ENCODE measurements around the gene HDAC9.
A peak's percentile ranks its signal among the peaks of the same experiment; 100 is the strongest.

HDAC9 gene

DNA sequence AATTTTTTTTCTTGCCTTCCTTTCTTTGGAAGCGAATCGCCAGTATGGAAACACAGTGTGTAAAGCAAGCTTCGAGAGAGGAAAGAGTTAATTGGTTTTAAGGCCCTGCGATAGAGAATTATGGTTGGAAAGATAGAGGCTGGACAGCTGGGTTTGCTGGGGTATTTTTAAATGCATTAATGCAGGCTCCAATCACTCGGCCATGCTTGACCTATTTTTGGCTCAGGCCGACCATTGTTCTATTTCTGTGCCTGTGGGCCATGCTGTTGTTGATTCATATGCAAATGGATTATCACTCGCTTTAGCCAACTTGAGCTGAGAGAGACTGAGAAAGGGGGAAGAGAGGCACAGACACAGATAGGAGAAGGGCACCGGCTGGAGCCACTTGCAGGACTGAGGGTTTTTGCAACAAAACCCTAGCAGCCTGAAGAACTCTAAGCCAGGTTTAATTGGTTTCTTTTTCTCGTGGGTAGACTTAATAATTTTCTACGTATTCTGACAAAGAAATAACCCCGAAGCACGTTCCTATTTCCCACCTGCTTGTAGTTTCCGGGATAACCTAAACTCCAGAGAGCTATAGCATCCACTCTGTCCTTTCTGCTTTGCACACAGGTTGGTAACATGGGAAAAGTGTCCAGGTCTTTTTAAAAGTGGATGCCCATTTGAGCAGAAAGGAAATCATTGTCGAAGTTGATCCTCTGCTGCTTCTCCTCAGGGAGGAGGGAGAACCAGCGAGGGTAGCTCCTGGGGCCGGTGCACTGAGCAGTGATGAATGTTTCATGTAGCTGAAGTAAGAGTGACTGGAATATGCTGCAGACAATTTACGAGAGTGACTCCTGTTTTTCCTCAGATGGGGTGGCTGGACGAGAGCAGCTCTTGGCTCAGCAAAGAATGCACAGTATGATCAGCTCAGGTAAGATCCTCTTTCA lies at the start of gene HDAC9:
TSS of gene HDAC9 (plus strand) at position 338 of the 929 bp plus-strand sequence. CDS start at position 892, 554 bp downstream.
- peak; percentile 62 for DNase-seq

DNA sequence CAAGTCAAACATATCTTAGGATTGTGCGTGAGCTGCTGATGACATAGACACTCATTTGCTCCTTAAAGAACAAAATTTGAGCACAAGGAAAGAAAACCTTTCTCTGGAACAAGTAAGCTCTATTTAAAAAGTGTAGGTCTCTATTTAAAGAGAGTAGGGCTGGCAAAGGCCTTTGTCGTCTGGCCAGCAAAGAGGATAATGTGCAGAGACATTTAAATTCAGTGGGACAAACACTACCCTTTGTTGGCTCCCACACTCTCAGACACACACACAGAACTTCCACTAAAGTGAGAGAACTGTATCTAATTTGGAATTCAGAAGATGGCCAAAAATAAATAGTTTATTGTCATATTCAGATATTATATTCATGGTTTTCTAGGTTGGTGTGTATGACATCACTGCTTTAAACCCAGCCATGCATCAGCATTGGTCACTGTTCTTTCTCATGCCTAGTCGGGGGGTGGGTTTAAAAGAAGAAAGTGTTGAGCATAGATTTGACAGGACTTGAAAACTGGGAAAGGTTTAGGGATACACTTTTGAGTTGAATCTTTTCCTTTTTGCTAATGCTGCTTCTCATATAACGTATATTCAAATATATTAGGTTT lies 49.5 kb upstream of the HDAC9 start:
- DNase-seq = no peak

DNA sequence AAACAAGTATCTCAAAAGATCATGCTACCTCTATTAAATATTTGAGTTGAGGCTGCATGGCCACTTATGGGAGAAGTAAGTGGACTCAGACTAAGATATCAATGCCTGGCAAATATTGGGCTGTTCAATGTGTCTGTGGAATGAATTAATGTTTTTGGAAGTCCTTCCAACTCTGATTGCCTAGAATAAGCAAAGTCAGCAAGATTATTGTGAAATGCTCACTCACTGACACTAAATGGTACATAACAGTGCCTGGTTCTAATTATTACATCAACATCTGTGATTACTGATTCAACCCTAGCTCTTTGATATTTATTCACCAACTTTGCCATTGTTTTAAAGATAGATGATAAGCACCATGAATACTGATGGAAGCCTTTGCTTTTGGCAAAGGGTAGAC lies 45.5 kb upstream of the HDAC9 start:
- DNase-seq = no peak

DNA sequence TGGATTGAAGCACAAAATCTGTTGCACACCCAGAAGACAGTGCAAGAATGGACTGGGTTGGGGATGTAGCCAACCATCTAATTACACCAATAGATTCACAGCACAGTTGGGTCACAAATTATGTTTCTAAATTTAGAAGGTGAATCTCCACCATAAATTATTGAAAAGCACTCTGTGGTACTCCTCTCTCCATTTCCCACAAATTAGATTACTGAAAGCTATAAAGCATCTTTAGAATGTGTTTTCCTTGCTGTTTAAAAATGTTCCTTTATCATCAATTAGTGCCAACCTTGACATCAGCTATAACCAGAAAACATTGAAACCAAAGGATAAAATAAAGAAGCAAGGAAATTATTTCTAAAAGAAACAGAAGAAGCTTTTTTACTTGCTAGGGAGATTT lies 39.9 kb upstream of the HDAC9 start:
- no peak for DNase-seq

DNA sequence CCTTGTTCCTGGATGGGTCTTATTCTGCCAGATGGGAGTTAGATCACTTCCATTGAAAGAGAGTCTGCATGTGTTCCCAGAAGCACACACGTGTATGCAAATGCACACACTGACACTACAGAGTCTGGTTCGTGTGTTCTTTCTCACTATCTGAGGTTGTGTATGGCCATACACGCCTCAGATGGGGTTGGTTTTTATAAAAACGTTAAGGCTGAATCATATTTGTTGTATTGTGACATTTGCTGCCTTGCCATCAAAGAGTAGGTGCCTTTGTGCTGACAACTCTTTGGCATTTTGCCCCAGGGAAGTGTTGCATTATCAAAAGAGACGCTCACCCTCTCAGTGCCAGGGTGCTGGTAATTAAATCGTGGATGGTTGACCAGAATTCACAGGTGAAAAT lies 37.7 kb upstream of the HDAC9 start:
- peak; percentile 21 for DNase-seq

DNA sequence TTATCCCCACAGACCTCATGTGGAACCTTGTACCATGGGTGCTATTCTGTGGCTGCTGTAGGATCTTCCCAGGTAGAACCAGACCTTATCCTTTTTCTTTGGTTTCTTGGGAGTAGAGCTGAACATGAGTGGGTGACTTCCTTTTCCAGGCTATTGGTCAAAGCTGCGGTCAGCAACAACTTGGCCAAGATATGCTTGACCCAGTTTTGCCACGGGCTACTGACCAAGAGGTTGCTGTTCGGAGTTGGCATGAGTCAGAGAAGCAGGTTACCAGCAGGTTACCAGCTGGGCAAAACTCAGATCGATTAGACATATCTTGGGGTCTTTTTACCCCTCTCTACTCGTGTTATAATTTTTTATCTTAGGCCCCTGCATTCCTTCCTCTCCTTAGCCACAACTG lies 36.7 kb upstream of the HDAC9 start:
- DNase-seq = no peak

DNA sequence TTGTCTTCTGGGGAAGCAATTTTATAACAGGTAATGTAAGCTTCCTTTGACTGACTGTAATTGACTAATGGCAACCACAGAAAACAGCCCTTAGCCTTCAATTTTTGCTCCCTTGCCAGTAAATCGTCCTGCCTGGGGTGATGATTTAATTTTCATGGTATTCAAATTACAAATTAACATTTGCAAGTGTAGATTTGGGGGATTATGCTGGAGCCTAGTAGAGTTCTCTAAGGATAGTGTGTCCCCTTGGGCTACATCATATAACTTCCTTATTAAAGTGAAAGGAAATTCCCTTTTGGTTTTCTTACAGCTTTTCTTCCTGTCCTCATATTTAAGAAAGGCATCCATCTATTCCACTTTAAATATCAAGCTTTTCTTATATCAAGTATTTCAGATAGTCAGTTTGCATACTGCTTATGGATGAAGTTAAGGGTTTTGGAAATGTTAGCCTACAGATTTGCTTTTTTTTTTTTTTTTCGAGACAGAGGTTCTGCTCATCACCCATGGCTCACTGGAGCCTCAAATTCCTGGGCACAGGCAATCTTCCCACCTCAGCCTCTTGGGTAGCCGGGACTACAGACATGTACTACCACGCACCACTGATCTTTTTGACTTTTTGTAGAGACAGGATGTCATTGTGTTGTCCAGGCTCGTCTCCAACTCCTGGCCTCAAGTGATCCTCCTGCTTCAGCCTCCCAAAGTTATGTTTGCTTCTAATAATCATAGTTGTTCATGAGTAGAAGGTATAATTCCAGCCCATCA lies 35.9 kb upstream of the HDAC9 start:
- DNase-seq = no peak

DNA sequence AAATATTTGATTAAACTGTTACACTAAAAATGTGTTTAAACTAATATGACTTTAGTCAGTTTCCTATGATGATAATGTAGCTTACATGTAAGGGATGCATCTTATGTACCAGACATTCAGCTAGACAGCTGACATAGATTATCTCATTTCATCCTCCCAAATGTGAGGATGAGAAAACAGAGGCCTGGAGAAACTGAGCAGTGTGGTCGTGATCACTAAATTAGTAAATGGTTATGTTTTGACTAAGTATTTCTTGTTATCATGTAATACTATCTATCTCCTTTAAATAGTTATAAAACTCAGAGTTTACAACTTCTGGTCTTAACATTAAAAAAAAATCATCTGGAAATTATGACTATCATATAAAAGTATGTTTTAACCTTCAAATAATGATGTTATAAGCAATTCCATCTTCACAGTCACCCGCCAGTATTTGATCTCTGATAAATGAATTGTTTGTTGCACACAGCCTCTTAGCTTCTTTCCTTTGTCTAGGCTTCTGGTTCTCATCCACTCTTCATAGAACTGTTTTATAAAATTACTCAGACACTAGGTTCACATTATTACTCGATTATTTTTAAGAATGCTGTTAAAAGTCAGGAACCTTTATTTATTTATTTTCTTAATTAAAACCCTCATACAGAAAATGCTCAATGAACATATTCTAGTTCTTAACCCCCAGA lies 33.6 kb upstream of the HDAC9 start:
- DNase-seq = no peak

DNA sequence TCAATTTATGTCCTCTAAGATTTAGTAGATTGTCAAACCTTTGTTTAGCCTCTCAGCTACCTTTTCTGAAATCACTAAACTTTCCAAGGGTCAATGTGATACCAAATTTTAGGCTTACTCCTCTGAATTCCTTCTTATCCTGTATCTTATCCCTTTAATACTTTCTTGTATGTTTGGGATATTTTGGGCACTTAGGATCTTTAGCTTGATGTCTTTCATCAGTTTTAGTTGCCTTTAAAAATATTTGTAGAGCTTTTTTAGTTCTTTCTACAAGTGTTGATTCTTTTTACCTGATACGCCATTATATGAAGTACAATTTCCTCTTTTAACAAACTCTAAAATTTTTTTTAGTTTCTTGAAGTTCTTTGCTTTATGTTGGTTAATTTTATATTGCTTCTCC lies 30.7 kb upstream of the HDAC9 start:
- no peak for DNase-seq

DNA sequence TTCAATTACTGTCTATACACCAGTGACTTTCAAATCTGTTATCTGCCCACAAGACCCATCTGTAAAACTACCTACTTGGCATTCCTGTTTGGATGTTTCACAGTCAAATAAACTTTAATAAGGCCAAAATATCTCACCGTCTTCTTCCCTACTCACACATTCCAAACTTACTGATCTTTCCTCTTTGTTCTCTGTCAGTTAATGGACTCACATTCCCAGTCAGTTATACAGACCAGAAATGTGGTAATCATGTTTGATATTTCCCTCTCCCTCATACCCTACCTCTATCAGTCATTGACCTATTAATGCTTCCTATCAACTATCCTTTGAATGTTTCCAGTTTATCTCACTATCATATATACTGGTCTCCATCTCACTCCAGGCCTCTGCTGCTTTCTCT lies 28.5 kb upstream of the HDAC9 start:
- DNase-seq = no peak

DNA sequence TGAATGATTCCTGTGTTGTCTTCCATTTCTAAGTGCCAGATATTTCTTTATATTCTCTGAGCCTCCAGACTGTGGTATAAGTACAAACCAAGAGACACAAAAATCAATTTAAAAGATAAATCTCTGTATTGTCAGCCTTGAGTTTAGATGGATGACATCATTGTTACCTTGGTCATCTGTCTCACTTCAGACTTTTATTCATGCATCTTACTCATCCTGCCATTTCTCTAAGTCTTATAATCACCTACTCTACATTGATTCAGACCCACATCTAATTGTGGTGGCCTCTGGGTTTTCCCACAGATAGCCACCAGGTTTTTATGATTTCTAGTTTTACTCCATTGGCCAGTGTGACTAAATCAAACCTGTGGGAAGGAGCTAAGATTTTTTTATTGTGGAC lies 26.8 kb upstream of the HDAC9 start:
- DNase-seq = no peak

DNA sequence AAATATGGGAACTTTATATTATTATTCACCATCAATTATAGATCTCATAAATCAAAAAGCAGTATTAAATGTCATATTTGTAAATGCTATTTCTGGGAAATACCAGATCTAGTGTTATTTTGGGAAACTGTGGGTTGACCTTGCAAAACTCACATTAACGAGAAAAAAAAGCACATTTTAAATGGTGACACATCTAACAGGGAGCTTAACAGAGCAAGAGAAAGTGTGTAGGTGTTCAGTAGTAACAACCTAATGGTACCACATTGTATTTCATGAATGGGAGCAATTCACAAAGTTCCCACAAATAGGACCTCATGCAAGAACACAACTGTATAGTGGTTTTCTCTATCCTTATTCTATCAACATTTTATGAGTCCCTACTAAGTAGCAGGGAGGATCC lies 26.2 kb upstream of the HDAC9 start:
- no peak for DNase-seq

DNA sequence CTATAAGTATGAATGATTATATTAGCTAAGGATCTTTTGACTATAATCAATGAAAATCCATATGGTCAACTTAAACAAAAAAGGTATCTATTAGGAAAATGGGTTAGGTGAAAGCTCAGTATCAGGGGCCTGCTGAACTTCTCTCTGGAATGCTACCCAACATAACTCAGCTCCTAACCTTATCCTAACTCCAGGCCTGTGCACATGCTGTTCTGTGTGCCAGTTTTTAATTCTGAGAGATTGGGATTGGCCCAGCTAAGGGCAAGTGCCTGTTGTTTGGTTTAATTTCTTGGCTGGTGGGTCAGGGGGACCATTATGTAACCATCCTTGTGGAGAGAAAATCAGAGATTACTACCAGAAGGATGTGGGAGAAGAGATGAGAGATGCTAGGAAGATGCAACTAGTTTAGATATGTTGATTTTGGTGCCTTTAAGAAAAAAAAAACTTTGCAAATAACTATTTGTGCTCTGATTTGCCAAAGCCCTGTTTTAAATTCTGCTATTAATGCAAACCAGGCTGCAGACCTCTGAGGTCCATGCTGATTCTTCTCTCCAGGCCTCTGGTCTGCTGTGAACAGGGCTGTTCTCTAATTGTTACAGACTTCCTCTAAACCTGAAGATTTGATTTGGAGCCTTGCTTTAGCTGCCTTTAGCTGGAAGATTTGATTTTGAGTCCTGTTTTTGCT lies 23.9 kb upstream of the HDAC9 start:
- no peak for DNase-seq

DNA sequence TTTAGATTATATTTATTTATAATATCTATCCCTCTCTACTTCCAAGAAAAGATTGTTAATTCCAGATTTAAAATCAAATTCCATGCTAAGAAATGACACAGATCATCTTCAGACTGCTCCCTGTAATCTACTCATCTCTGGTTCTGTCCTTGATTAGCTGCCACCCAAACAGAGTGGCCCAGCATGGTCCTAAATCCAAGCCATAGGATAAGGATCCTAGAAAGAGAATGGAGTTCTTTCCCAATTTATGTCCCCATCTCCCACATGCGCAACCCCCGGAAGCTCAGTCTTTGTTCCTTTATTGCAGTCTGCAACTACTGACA lies 23.4 kb upstream of the HDAC9 start:
- no peak for DNase-seq

DNA sequence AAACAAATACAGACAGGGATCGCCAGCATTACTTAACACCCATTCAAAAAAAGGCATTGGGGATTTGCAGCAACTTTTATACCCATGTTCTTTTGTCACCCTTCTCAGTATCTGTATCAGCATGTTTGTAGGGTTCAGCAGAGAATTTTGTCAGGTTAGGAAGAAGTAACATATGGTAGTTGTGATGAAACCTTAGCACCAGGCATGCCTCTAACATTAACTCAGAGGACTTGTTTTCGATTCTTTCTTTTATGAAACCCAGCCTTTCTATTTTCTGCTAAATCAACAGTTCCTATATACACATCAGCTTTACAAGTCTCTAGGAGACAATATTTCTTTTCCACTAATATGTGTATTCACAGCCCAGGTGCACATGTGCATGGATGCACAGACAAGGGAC lies 22.4 kb upstream of the HDAC9 start:
- no peak for DNase-seq

DNA sequence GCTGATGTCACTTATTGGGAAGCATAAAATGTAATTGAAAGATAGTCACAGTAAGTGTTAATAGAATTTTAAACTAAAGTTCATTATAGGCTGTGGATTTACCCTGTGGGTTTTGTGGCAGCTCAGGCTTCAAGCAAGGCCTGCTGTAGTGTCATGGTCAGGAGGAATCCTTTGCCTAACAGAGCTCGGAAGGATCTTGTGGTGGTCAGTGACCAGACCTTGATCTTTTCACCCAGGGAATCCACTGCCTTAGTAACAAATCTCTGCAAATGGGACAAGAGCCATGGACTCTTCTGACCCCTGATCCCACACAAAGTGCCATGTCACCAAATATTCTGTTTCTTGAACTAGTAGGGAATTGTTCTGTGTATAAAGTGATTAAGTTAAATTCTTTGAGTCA lies 20.6 kb upstream of the HDAC9 start:
- no peak for DNase-seq

DNA sequence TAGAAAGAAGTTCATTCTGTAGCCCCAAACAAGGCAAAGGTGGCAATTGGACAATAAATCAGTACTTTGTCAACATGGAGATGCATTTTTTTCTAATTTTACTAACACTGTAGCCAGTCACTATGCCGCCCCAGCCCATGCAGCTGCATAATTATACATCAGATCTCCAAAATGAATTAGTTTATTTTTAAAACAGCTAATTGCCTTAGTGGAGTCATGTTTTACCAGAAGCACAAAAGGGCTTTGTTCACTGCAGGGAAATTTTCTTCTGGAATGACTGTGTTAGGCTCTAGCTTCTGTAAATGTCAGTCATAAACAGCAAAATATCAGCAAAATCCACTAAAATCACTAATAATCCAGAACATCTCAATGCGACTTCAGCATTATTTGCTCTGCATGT lies 20.1 kb upstream of the HDAC9 start:
- DNase-seq = no peak

DNA sequence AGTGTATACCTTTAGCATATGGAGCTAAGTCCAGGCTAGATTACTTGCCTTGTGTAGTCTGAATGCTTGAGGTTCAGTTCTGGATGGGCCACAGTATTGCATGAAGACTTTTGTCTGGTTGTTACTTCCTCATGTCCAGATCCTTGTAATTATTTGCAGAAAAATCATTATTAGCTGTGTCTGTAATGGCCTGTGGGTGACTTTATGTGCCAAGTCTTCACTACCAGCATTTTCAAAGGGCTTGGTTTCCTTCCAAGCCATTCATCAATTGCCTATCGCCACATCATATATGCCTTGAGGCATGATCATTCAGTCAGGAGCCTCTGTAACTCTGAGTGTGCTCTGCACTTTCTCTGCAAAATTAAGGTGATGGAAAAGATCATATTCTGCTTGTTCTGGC lies 13.8 kb upstream of the HDAC9 start:
- no peak for DNase-seq

DNA sequence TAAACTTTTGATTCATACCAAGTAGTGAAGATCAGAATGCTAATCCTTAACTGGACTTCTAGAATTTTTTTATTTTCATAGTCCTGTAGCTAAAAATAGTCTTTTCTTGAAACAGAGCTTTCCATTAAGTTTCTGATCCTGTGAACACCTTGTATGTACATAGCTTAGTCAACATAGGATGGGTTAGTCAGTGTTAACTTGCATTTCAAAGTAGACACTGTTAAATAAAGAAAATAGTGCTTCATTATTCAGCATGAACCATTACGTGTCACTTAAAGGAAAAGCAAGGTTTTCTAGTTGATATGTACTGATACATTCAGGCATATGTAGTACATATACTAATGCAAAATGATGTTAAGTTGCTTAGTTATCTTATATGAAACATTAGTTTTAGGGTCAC lies 7.5 kb upstream of the HDAC9 start:
- no peak for DNase-seq

DNA sequence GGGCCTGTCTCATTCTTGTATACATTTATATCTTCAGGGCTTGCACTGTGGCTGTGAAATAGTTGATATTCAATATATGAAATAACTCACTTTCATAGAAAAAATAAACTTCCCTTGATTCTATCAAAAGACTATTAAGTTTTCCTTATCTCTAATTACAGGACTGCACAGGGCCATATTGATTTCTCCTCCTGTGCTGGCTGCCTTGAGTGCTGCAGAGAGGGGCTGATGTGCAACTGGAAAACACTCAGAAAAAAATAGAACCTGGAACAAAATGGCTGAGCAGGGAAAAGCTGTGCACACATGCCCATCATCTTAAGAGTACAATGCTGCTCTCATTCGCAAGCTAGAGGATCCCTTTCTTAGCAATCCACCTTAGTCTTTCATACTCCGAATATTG lies 5.9 kb upstream of the HDAC9 start:
- DNase-seq = no peak

DNA sequence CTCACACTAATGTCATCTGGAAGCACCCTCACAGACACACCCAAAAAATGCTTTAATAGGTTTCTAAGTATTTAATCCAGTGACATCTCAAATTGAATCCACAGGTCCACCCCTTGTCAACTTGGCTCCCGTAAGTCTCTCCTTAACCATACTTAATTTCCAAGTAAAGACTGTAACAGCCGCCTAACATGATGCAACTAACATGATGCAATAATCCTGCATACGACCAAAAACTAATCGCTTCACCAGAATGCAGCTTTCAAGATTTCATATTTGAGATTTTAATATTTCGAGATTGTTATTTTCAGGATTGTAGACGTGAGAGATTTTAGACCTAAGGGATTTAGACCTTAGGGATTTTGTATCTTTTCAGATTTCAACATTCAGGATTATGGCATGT lies 3.7 kb upstream of the HDAC9 start:
- no peak for DNase-seq

DNA sequence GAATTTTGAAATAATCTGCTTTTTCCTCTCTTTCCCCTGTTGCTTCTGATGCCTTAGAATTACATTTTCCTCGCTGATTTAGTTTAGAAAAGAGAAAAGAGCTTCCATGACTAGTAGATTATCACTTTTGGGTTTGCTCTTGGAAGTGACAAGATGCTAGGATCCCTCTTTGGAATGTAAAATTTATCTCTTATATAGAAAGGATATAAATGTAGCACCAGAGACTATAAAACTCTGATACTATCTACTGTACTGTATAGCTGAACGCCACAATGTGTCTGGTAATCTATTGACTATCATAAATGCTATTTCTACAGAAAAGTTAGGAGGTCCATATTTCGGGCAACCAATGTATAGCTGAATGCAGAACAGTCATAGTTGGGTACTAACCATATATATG lies 1.1 kb upstream of the HDAC9 start:
- no peak for DNase-seq

All from NCI-H2029 treated with DMSO at 0.1 percent for 48 hours (cell line).